HG02759 (cell line): Measurements from ENCODE around the gene C2CD4D.

Experiments
- ATAC-seq: cut with Tn5 transposase; IDR thresholded peaks from one replicate; pipeline ENCODE4 v1.9.1; 2021; ENCODE audit warnings: mild to moderate bottlenecking, moderate library complexity; ENCODE audit not compliant: unreplicated experiment

Gene C2CD4D

GRCh38 chr1:151835596-151835995, 4.0 kb downstream of the C2CD4D start:
- no peak for ATAC-seq

DNA sequence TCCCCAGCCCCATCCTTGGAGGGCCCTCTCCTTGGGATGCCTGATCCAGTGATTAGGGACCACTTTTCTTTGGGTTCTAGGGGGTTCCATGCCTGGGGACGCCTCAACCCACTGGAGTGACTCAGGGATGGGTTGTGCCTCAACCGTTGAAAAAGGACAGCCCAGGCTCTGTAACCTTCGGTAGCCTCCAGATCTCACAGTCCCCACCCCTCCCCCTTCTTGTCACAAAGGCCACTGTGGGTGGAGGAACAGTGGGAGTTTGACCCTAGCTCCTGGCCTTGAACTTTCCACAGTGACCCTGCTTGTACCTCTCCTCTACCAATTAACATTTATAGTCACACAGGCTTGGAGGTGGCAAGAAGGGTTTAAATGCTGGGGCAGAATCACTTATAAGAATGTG, 5.4 kb downstream of the C2CD4D start:
- no peak for ATAC-seq

DNA sequence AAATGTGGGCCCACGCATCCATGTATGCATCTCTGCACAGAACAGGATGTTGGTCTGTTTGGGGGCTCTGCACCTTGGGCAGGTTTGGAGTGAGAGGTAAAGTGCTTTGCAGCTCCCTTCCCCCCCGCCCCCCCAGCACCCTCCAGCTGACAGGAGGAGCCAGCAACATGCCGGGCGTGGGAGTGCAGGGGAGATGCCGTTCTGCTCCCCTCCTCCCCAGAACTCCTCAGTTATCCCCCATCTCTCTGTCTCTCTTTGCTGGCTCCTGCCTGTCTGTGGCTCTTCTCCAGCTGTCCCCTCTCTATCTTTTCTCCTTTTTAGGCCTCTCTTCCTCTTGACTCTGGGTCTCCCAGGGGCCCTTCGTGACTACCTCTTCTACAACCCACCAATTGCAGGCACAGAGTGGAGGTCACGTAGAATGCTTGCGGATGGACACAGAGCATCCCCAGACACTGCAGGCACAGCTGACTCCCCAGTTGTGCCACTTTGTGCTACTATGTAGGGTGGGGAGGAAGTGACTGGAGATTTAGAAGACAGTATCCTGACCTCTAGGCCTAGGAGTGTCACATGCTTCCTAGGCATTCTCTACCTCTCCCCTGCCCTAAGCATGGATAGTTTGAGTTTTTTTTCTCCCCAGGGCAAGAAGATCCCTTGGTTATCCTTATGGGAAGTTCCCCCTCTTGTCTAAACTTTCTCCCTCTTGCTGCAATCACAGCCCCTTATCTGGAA, 6.3 kb downstream of the C2CD4D start:
- ATAC-seq: no peak

GRCh38 chr1:151832318-151832980, 7.2 kb downstream of the C2CD4D start:
- no peak for ATAC-seq

- no peak for ATAC-seq
Observed at GRCh38 chr1:151831605-151832004, 8.0 kb downstream of the C2CD4D start, which contains the start of gene RORC. RORC (minus strand) TSS chr1:151831802; CDS start chr1:151831764, 38 bp downstream.

GRCh38 chr1:151831256-151831591, 8.4 kb downstream of the C2CD4D start:
- no peak for ATAC-seq

GRCh38 chr1:151830055-151830454, 9.6 kb downstream of the C2CD4D start:
- ATAC-seq: no peak

DNA sequence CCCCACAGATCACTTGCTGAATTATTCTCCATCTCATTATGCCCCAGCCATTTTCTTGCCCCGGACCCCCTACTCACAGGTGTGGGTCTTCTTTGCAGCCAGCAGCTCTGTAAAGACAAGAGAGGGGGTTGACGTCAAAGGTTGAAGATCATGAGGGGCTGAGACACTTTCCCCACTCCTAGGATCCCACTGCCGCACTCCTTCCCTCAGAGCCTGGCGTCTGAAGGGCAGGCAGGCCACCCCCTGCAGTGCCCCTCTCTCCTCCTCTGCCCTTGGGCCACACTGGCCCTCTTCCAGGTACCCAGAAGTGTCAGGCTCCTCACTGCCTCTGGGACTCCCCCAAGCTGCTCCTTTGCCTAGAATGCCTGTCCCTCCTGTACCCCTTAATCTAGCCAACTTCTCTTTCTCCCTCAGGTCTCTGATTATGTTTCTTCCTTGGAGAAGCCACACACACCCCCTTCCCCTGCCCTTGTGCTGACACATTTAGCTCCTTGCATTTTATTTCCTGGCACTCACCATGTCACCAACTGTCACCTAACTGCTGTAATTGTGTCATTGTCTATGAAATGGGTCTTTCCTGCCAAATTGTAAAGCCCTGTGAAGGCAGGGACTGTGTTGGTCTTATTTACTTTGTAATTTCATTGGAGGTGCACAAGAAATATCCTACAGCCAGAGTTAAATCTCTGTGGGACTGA, 10.1 kb downstream of the C2CD4D start:
- no peak for ATAC-seq

DNA sequence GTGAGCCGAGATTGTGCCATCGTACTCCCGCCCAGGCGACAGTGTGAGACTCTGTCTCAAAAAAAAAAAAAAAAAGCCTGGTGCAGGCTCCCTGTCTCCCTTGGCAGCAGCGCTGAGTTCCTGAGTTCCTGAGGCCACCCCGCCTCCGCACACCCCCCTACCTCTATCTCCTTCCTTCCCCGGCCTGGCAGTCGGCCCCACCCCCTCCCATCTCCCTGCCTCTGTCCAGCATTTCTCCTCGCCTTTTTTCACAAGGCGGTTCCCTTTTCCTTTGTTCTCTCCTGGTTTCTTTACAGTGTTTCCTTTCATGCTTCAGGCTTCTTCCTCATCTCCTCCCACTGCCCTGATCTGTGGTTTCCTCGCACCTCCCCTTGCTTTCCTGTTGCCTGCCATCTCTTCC, 10.7 kb downstream of the C2CD4D start:
- no peak for ATAC-seq

DNA sequence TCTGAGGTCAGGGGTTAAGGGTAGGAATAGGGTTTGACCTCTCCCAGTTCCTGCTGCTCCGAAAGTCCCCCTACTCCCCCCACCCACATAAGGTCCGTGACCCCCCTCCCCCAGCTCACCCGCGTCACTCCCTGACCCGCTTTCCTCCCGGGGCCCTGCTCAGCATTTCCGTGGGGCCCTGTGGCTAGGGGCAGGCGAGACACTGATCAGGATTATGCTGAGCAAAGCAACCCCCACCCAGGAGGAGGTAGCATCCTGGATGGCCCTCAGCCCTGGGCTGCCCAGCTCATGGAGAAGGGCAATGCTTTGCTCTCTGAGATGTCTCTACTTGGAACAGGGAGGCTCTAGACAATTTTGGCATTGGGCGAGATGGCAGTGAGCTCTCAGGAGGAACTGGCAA, 11.8 kb downstream of the C2CD4D start:
- ATAC-seq: no peak

- ATAC-seq: no peak
Observed at GRCh38 chr1:151825751-151826660, 13.6 kb downstream of the C2CD4D start.

DNA sequence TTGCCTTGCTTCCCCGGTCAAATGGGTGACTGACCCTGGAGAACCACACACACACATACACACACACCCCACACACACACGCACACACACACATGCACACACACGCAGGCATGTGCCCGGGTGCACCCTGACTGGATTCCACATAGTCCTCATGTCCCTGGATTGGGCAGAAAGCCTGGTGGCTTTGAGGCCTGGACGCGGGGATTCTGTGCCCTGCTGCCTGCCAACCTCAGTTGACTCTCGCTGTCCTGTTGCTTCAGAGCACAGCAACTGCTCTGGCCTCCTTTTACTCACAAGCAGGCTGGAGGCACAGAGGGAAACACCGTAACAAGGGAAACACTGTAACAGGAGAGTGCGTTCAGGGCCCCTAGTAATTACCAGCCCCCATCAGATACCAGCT, 14.4 kb downstream of the C2CD4D start:
- ATAC-seq: no peak

GRCh38 chr1:151823175-151823574, 16.4 kb downstream of the C2CD4D start:
- no peak for ATAC-seq

GRCh38 chr1:151822404-151822803, 17.2 kb downstream of the C2CD4D start:
- ATAC-seq: no peak

DNA sequence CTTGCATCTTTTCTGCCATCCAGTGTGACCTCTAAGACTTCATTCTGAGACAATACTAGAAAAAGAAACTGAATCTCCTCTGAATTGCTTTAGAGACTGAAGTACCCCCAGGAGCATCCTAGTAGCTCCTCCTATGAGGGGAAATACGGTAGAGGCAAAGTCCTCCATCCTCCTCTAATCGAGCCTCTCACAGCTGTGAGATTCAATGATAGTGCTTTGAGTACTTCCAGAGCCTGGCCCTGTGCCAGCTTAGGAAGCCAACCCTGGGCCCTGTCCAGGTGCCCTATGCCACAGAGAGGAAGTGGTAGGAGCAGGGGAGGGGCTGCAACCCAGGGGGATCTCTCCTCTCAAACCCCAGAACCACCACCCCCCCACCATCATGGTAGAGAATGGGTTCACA, 18.7 kb downstream of the C2CD4D start:
- ATAC-seq: no peak

DNA sequence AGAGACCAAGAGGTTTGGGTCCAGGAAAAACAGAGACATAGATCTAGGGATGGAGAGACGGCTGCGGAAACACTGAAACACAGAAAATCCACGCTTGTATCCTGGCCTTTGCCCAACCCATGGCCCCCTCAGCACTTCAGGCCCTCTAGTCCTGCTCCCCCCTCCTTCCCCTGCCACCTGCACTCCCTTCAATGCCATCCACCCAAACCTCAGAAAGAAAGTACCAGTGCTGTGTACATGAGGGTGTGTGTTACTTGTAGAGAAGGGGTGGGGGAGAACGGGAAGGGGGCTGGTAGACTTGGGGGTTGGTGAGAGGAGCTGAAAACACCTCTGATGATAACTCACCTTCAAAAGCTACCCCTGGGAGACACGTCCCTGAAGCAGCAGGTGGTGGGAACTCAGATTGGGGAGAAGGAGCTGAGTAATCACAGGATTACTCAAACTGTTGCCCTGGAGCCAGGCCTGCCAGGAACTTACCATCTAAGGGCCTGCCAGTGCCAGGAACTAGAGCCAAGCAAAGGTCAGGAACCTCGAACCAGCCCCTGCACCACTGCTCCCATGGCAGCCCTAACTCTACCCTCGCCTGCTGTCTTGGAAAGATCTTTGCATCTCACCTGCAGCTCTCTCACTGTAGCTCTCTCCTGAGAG, 19.5 kb downstream of the C2CD4D start:
- ATAC-seq: no peak

DNA sequence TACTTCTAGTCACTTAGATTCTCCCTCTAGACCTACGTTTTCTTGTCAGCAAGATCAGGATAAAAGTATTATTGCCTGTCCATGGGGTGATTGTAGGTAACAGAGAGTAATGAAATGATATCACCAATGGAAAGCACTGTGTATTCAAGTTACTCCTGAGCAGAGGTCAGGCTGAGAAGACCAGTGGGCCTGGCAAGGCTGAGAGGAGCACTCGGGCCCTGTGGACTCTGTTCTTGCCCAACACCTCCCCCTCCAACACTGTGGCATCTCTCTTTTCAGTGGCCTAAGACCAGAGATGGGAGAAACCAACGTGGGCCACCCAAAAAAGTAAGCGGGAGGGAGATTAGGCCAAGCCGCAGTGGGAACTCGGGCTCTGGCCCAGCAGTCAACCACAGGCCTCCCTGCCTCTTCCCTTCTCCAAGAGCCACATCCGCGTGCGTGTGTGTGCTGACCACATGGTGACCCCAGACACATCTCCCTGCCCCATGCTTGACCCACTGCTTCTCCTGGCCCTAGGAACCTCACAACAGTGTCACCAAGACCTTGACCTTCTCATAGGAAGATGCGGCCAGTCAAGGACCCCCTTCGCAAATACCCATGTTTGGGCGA, 20.3 kb downstream of the C2CD4D start:
- no peak for ATAC-seq

DNA sequence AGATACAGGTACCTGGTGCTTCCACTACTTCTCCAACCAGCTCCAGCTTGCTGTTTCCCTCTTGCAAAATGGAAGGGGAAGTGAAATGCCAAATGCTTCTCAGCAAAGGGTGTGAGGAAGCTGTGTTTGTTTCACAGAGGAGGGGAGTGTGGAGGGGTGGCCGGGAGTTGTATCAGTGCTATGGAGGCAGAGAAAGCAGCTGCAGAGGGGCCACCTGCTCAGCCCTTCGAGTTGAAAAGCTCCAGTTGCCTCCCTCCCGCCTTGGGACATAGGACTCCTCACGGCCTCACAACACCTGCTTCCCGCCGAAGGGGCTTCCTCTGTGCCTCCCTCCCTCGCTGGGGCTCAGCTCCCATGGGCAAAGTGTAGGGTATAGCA, 22.3 kb downstream of the C2CD4D start:
- ATAC-seq: no peak

- no peak for ATAC-seq
Observed at GRCh38 chr1:151816548-151817352, 22.9 kb downstream of the C2CD4D start.
